HL-60 (cell line): Measurements from ENCODE around the gene OSBPL6.

Experiments used
- POLR2AphosphoS5 ChIP-seq: IDR thresholded peaks from 2 replicates; pipeline ENCODE4 v1.6.1; 2012; ENCODE audit warnings: low read depth
- SPI1 ChIP-seq: IDR thresholded peaks from 2 replicates; pipeline ENCODE4 v1.6.1; 2012; ENCODE audit warnings: low read depth, mild to moderate bottlenecking, borderline replicate concordance
- TF ChIP-seq, protein P1 (sequence below): IDR thresholded peaks from one replicate; pipeline ENCODE4 v1.5.1; 2011; ENCODE audit warnings: low read length, control low read depth, inconsistent platforms; ENCODE audit not compliant: insufficient read depth

- TF ChIP-seq, protein P1, sequence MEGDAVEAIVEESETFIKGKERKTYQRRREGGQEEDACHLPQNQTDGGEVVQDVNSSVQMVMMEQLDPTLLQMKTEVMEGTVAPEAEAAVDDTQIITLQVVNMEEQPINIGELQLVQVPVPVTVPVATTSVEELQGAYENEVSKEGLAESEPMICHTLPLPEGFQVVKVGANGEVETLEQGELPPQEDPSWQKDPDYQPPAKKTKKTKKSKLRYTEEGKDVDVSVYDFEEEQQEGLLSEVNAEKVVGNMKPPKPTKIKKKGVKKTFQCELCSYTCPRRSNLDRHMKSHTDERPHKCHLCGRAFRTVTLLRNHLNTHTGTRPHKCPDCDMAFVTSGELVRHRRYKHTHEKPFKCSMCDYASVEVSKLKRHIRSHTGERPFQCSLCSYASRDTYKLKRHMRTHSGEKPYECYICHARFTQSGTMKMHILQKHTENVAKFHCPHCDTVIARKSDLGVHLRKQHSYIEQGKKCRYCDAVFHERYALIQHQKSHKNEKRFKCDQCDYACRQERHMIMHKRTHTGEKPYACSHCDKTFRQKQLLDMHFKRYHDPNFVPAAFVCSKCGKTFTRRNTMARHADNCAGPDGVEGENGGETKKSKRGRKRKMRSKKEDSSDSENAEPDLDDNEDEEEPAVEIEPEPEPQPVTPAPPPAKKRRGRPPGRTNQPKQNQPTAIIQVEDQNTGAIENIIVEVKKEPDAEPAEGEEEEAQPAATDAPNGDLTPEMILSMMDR: no peak
- TF ChIP-seq POLR2AphosphoS5 (no peak), SPI1 (no peak)
Observed at GRCh38 chr2:178191511-178191910, 2.8 kb upstream of the OSBPL6 start.
